ENCODE data around the gene LIPT2. TPM values are rescaled to one million over a fixed set of nuclear protein-coding genes. Genes with fewer than 3 reads are reported as not detected.

The LIPT2 gene
- 4.0 and 5.7 TPM in 2 replicates for total RNA-seq

GRCh38 chr11:74492974-74493790 lies at the start of gene LIPT2:
LIPT2 (minus strand) TSS chr11:74493724; CDS start chr11:74493703, 21 bp downstream.

GRCh38 chr11:74466916-74467885 lies 26.3 kb downstream of the LIPT2 start, which contains the start of gene KCNE3:
KCNE3 (minus strand) TSS chr11:74467549; CDS start chr11:74457563, 9,986 bp downstream.

Other genes with a start within 250 kb of the LIPT2 start
- gene P4HA3, start 182.1 kb downstream of the LIPT2 start, total RNA-seq = 15.5 and 95.3 TPM in 2 replicates
- 3.5 and 7.2 TPM in 2 replicates for gene PGM2L1, start 95.3 kb downstream of the LIPT2 start, total RNA-seq
- 0.52 and 6.3 TPM in 2 replicates for gene KCNE3, start 26.2 kb downstream of the LIPT2 start, total RNA-seq
- gene POLD3, start 98.9 kb upstream of the LIPT2 start, total RNA-seq = 10.6 and 11.6 TPM in 2 replicates
- not detected in 2 replicates for gene CHRDL2, start 237.7 kb upstream of the LIPT2 start, total RNA-seq

All from epithelial cell of alveolus of lung (primary cell).